Measurements from ENCODE around the gene TSPAN18. TPM values are rescaled to one million over a fixed set of nuclear protein-coding genes. Genes with fewer than 3 reads are reported as not detected.

The TSPAN18 gene
- total and polyA plus RNA-seq, 2 of the 4 experiments (the other 2 are of a cell fraction): 0.36 to 1.1 TPM

- no peaks in the 10 kb centered on the region for H3K36me3 ChIP-seq (ENCODE audit: control insufficient read depth, insufficient read depth, low read length)
- H3K9me3 ChIP-seq (ENCODE audit: control insufficient read depth, insufficient read depth, low read length): no peaks in the 10 kb centered on the region
- H3K4me2 ChIP-seq (ENCODE audit: low read depth, low read length): no peak overlapping the region
- no peak overlapping the region for H3K9ac ChIP-seq (ENCODE audit: low read depth, low read length)
- no peak overlapping the region for H2AFZ ChIP-seq (replicated peaks; ENCODE audit: low read length, poor library complexity)
- H3K14ac ChIP-seq (replicated peaks; ENCODE audit: low read depth, low read length): no peak overlapping the region
- H3K4me1 ChIP-seq (ENCODE audit: control insufficient read depth, insufficient read depth, low read length): peaks cover 4% of the 10 kb centered on the region; the same call in 1 of the 2 replicates
- no peak overlapping the region for H3K27ac ChIP-seq (ENCODE audit: insufficient read depth, low read length)
- in situ Hi-C loops (cut with MboI; ENCODE audit: low sequenced_read_pairs): no loop called here
- no peak overlapping the region for H3K23ac ChIP-seq (ENCODE audit: low read depth, low read length)
- no peak overlapping the region for H2BK20ac ChIP-seq (ENCODE audit: low read depth, low read length)
- dilution Hi-C loops (cut with HindIII; ENCODE audit: low sequenced_read_pairs, unreplicated experiment): no loop called here
- DNase-seq: no peak
- H3K79me1 ChIP-seq (ENCODE audit: low read depth in 1 of 2, low read length in 2 of 2): no peaks in the 10 kb centered on the region
- no peaks in the 10 kb centered on the region for H3K9me1 ChIP-seq (ENCODE audit: insufficient read depth, low read length)
- intact Hi-C loops (cut with micrococcal nuclease): loop anchor here (5.0 kb wide), 1 partner anchor 102 kb away; no protein-coding TSS in a partner anchor
- ATAC-seq (ENCODE audit: low read depth): no peak
- H2BK120ac ChIP-seq (ENCODE audit: low read depth, low read length): no peak overlapping the region
- no peak overlapping the region for H2AK5ac ChIP-seq (ENCODE audit: low read depth, low read length)
- H4K8ac ChIP-seq (ENCODE audit: low read depth in 2 of 2, low read length in 2 of 2): no peak overlapping the region
- POLR2A ChIA-PET (ENCODE audit: unreplicated experiment): no interaction called here
- H3K27me3 ChIP-seq (ENCODE audit: control insufficient read depth, insufficient read depth, low read length): peaks cover 20% of the 10 kb centered on the region
- H4K20me1 ChIP-seq (ENCODE audit: insufficient read depth, low read length): no peaks in the 10 kb centered on the region
- no peak overlapping the region for H3K56ac ChIP-seq (ENCODE audit: extremely low read depth, insufficient read depth, low read length)
- no peak overlapping the region for H4K91ac ChIP-seq (ENCODE audit: insufficient read depth, low read depth, low read length)
- no peak overlapping the region for H2AK9ac ChIP-seq (replicated peaks; ENCODE audit: low read depth, low read length, poor library complexity)
- H2BK5ac ChIP-seq (ENCODE audit: low read depth, low read length, poor library complexity, severe bottlenecking): no peak overlapping the region
- TF ChIP-seq CEBPB (IDR thresholded peaks at IDR 0.05; ENCODE audit: low read depth, low read length) (no peak), USF2 (IDR thresholded peaks at IDR 0.05; ENCODE audit: low read depth, low read length) (no peak), BHLHE40 (IDR thresholded peaks at IDR 0.05; ENCODE audit: low read depth, low read length) (no peak), RCOR1 (IDR thresholded peaks at IDR 0.05; ENCODE audit: insufficient replicate concordance, low read length) (no peak), RAD21 (IDR thresholded peaks at IDR 0.05; ENCODE audit: low read length) (no peak), MXI1 (IDR thresholded peaks at IDR 0.05; ENCODE audit: borderline replicate concordance, low read depth, low read length) (no peak), POLR2A (IDR thresholded peaks at IDR 0.05; ENCODE audit: low read depth, low read length) (no peak), CHD1 (IDR thresholded peaks at IDR 0.05; ENCODE audit: low read depth, low read length) (no peak), SMC3 (IDR thresholded peaks at IDR 0.05; ENCODE audit: low read depth, low read length) (no peak), RFX5 (IDR thresholded peaks at IDR 0.05; ENCODE audit: low read depth, low read length) (no peak), NFE2L2 (IDR thresholded peaks at IDR 0.05; ENCODE audit: low read depth, low read length) (no peak), MAZ (IDR thresholded peaks at IDR 0.05; ENCODE audit: borderline replicate concordance, low read depth, low read length) (no peak), FOS (IDR thresholded peaks at IDR 0.05; ENCODE audit: low read depth, low read length) (no peak)
- TF ChIP-seq, protein P1, sequence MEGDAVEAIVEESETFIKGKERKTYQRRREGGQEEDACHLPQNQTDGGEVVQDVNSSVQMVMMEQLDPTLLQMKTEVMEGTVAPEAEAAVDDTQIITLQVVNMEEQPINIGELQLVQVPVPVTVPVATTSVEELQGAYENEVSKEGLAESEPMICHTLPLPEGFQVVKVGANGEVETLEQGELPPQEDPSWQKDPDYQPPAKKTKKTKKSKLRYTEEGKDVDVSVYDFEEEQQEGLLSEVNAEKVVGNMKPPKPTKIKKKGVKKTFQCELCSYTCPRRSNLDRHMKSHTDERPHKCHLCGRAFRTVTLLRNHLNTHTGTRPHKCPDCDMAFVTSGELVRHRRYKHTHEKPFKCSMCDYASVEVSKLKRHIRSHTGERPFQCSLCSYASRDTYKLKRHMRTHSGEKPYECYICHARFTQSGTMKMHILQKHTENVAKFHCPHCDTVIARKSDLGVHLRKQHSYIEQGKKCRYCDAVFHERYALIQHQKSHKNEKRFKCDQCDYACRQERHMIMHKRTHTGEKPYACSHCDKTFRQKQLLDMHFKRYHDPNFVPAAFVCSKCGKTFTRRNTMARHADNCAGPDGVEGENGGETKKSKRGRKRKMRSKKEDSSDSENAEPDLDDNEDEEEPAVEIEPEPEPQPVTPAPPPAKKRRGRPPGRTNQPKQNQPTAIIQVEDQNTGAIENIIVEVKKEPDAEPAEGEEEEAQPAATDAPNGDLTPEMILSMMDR (conservative IDR thresholded peaks at IDR 0.05; ENCODE audit: low read depth, low read length): no peak
- H4K5ac ChIP-seq (ENCODE audit: low read depth, low read length): no peak overlapping the region
- H3K4me3 ChIP-seq (ENCODE audit: insufficient read depth, low read depth, low read length): no peak overlapping the region
- BruUV-seq (replicated peaks): no TSS peak
- H3K18ac ChIP-seq (ENCODE audit: low read depth, low read length): no peak overlapping the region
- no peak overlapping the region for H2BK15ac ChIP-seq (ENCODE audit: low read depth, low read length)
- CTCF ChIA-PET: interaction anchor here (1.1 kb wide), 1 partner anchor 9 kb away, joined by 3 read pairs; no protein-coding TSS in a partner anchor
- WGBS, 2 experiments (ENCODE audit: extremely low coverage in 2 of 2, insufficient read length in 1 of 2): no CpG with 5 or more reads among the region's 3 CpGs
- H3K4ac ChIP-seq (ENCODE audit: low read depth, low read length): no peak overlapping the region
Observed at GRCh38 chr11:44784851-44785250, 58.1 kb downstream of the TSPAN18 start.

Measured in IMR-90 (cell line).